ENCODE measurements around the gene MOK. TPM values are rescaled to one million over a fixed set of nuclear protein-coding genes. Genes with fewer than 3 reads are reported as not detected.
"Not testable (repeated sequence)": the region's sequence is repeated elsewhere in the genome, so short reads cannot be mapped to it uniquely, and the experiment has no call there.

MOK gene
- total RNA-seq, 1 donor from 2014 or later: 7.6 TPM

GRCh38 chr14:102333795-102334705 is 29.1 kb upstream of the MOK start:
- Mint-ChIP-seq H3K4me3 (no peak overlapping the region), H3K27me3 (no peaks in the 10 kb centered on the region), H3K4me1 (peaks cover 3% of the 10 kb centered on the region), H3K9me3 (no peaks in the 10 kb centered on the region), H3K27ac (no peak overlapping the region), H3K36me3 (ENCODE audit: low read depth) (peaks cover 28% of the 10 kb centered on the region)
- intact Hi-C loops (cut with micrococcal nuclease): no loop called here
- DNase-seq: no peak

- peaks cover 26% of the 10 kb centered on the region for H3K36me3 Mint-ChIP-seq (ENCODE audit: low read depth)
- no peak for DNase-seq
- no peaks in the 10 kb centered on the region for H3K27me3 Mint-ChIP-seq
- no peak overlapping the region for H3K4me3 Mint-ChIP-seq
- no peak overlapping the region for H3K27ac Mint-ChIP-seq
- peaks cover 3% of the 10 kb centered on the region for H3K4me1 Mint-ChIP-seq
- no peaks in the 10 kb centered on the region for H3K9me3 Mint-ChIP-seq
- intact Hi-C loops (cut with micrococcal nuclease): no loop called here
Measured at GRCh38 chr14:102333390-102333789, 28.4 kb upstream of the MOK start.

GRCh38 chr14:102330806-102331205 is 25.8 kb upstream of the MOK start:
- H3K9me3 Mint-ChIP-seq: no peaks in the 10 kb centered on the region
- peaks cover 3% of the 10 kb centered on the region for H3K4me1 Mint-ChIP-seq
- peaks cover 23% of the 10 kb centered on the region for H3K36me3 Mint-ChIP-seq (ENCODE audit: low read depth)
- DNase-seq: no peak
- H3K27ac Mint-ChIP-seq: no peak overlapping the region
- H3K4me3 Mint-ChIP-seq: no peak overlapping the region
- intact Hi-C loops (cut with micrococcal nuclease): no loop called here
- no peaks in the 10 kb centered on the region for H3K27me3 Mint-ChIP-seq

GRCh38 chr14:102329381-102329780 is 24.4 kb upstream of the MOK start:
- intact Hi-C loops (cut with micrococcal nuclease); H3K27me3 Mint-ChIP-seq; H3K27ac Mint-ChIP-seq: not testable (repeated sequence)

GRCh38 chr14:102326583-102326982 is 21.6 kb upstream of the MOK start:
- H3K27ac Mint-ChIP-seq: no peak overlapping the region

More at GRCh38 chr14:102329381-102329780, 24.4 kb upstream of the MOK start:
- H3K9me3 Mint-ChIP-seq, DNase-seq, H3K4me3 Mint-ChIP-seq, H3K4me1 Mint-ChIP-seq: not testable (repeated sequence)
- peaks cover 17% of the 10 kb centered on the region for H3K36me3 Mint-ChIP-seq (ENCODE audit: low read depth)

DNA sequence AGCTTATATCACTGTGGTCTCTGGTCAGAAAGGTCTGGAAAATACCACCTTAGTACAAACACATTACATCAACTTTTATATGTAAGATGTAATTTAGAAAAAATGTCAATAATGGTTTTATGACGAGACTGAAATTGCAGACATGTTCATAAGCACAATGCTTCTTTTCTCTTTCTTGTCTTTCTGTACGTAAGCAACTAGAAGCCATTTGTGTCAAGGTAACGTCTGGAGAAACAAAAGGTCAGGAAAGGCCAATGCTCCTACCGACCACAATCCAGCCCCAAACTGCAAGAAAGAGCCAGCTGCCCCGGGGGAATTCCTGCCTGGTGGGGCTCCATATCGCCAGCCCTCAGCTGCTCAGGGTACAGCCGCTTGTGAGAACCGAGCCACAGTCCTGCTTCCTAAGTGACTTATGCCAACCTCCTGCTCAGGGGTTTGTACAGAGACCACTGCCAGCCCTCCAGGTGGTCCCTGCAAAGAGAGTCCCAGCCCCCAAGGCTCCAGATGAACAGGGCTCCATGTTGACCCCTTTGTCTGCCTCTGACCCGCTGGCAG is 20.9 kb upstream of the MOK start:
- Mint-ChIP-seq H3K27ac (no peak overlapping the region), H3K27me3 (no peaks in the 10 kb centered on the region), H3K4me3 (no peak overlapping the region), H3K9me3 (no peaks in the 10 kb centered on the region), H3K4me1 (peaks cover 5% of the 10 kb centered on the region), H3K36me3 (ENCODE audit: low read depth) (peaks cover 11% of the 10 kb centered on the region)
- intact Hi-C loops (cut with micrococcal nuclease): no loop called here
- DNase-seq: no peak

More at GRCh38 chr14:102326583-102326982, 21.6 kb upstream of the MOK start:
- no peaks in the 10 kb centered on the region for H3K9me3 Mint-ChIP-seq
- H3K4me1 Mint-ChIP-seq: peaks cover 5% of the 10 kb centered on the region
- no peak for DNase-seq
- H3K4me3 Mint-ChIP-seq: no peak overlapping the region
- no peaks in the 10 kb centered on the region for H3K27me3 Mint-ChIP-seq
- intact Hi-C loops (cut with micrococcal nuclease): no loop called here
- H3K36me3 Mint-ChIP-seq (ENCODE audit: low read depth): peaks cover 11% of the 10 kb centered on the region

DNA sequence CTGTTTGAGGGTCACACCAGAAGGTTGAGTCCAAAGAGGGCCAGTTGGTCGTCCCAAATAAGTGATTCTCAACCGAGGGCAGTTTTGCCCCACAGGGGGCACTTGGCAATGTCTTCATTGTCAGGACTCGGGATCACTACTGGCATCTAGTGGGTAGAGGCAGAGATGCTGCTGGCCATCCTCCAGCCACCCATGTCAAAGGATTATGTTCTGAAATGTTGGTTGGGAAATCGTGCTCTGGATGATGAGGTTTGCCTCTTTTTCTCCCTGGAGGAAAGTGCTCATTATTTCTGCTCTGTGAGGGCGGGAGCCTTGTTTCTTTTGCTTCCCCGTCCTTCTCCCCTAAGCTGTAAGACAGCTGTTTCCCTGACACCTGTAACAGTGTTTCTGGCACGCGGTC is 18.1 kb upstream of the MOK start:
- H3K36me3 Mint-ChIP-seq (ENCODE audit: low read depth): peaks cover 9% of the 10 kb centered on the region
- H3K4me3 Mint-ChIP-seq: no peak overlapping the region
- intact Hi-C loops (cut with micrococcal nuclease): no loop called here
- H3K9me3 Mint-ChIP-seq: no peaks in the 10 kb centered on the region
- H3K27ac Mint-ChIP-seq: no peak overlapping the region
- peaks cover 20% of the 10 kb centered on the region for H3K4me1 Mint-ChIP-seq
- H3K27me3 Mint-ChIP-seq: no peaks in the 10 kb centered on the region
- peak; percentile 68 for DNase-seq

GRCh38 chr14:102321456-102322422 is 16.8 kb upstream of the MOK start:
- H3K27me3 Mint-ChIP-seq: no peaks in the 10 kb centered on the region
- no peak overlapping the region for H3K27ac Mint-ChIP-seq
- peaks cover 9% of the 10 kb centered on the region for H3K36me3 Mint-ChIP-seq (ENCODE audit: low read depth)
- peaks cover 31% of the 10 kb centered on the region for H3K4me1 Mint-ChIP-seq
- peak overlapping the region; percentile 19 for H3K4me3 Mint-ChIP-seq
- intact Hi-C loops (cut with micrococcal nuclease): no loop called here
- no peak for DNase-seq
- no peaks in the 10 kb centered on the region for H3K9me3 Mint-ChIP-seq

- Mint-ChIP-seq H3K27me3 (no peaks in the 10 kb centered on the region), H3K4me3 (peak overlapping the region; percentile 93), H3K4me1 (peaks cover 38% of the 10 kb centered on the region), H3K27ac (peak overlapping the region; percentile 88), H3K36me3 (ENCODE audit: low read depth) (peaks cover 4% of the 10 kb centered on the region), H3K9me3 (no peaks in the 10 kb centered on the region)
- DNase-seq: no peak
- intact Hi-C loops (cut with micrococcal nuclease): no loop called here
Measured at GRCh38 chr14:102320671-102321455, 15.9 kb upstream of the MOK start.

DNA sequence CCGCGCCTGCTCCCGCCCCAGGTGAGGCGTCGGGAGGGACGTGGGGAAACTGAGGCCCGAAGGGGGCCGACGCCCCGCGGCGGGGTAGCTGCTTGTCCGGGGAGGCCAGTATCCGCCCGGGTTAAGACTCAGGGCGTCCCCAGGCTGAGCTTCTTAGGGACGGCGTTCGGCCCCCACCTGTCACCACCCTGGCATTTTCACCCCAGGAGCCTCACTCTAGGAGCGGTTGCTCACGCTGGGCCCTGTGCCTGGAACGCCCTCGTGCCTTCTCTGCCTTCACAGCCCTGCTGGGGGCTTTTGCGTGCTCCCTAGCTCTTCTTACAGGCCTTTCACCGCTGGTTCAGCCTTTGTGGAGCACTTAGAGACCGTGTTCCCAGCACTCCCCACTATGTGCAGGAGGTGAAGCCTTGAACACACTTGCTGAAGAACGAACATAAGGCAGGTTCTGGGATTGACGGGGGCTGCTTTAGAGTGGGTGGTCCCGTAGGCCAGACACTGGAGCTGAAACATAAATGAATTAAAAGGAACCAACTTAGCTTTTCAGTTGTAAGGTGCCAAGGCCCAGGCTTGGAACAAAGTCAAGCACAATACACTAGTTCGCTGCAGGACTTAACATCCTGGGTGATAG is 15.2 kb upstream of the MOK start:
- intact Hi-C loops (cut with micrococcal nuclease): no loop called here

GRCh38 chr14:102319351-102320032 is 14.5 kb upstream of the MOK start, which contains the start of gene ZNF839:
TSS of gene ZNF839 (plus strand) at chr14:102319746. CDS start at chr14:102319766, 20 bp downstream.
- intact Hi-C loops (cut with micrococcal nuclease): loop anchor here (2.0 to 10.0 kb wide), 7 partner anchors 137 to 1015 kb away; partner anchors contain the start of genes EIF5, PPP2R5C and RCOR1
- Mint-ChIP-seq H3K9me3 (no peaks in the 10 kb centered on the region), H3K27me3 (peaks cover 1% of the 10 kb centered on the region), H3K4me1 (peaks cover 46% of the 10 kb centered on the region), H3K27ac (peak within 1 kb of the TSS; percentile 97), H3K4me3 (peak within 1 kb of the TSS; percentile 99), H3K36me3 (ENCODE audit: low read depth) (peaks cover 4% of the 10 kb centered on the region)
- peak; percentile 99 for DNase-seq

More for the DNA sequence above, 15.2 kb upstream of the MOK start:
- peaks cover 4% of the 10 kb centered on the region for H3K36me3 Mint-ChIP-seq (ENCODE audit: low read depth)
- no peaks in the 10 kb centered on the region for H3K27me3 Mint-ChIP-seq
- H3K9me3 Mint-ChIP-seq: no peaks in the 10 kb centered on the region
- DNase-seq: peak; percentile 80
- peak overlapping the region; percentile 93 for H3K4me3 Mint-ChIP-seq
- H3K4me1 Mint-ChIP-seq: peaks cover 40% of the 10 kb centered on the region
- peak overlapping the region; percentile 88 for H3K27ac Mint-ChIP-seq

DNA sequence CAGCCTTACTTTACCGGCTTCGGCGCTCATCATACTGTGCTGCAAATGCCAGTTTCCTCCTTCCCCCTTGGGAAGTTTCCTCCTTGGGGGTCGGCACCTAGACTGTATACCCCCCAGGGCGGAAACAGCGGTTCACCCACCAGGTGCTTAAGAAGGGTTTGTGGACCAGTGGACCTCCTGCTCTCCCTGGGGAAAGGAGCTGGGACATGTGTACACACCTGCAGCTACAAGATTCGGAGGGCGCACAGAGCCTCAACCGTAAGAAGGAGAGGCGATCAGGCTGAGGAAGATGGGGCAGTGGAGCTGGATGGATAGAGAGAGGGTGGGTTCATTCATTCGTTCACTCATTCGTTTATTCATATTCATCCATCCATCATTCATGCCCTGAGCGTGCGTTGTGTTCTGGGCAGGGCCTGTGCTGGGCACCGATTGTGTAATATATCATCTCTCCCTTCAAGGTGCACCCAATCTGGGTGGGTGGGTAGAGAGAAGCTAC is 13.9 kb upstream of the MOK start:
- Mint-ChIP-seq H3K4me1 (peaks cover 51% of the 10 kb centered on the region), H3K27me3 (peaks cover 2% of the 10 kb centered on the region), H3K4me3 (peak overlapping the region; percentile 99), H3K27ac (peak overlapping the region; percentile 97), H3K9me3 (no peaks in the 10 kb centered on the region), H3K36me3 (ENCODE audit: low read depth) (peaks cover 4% of the 10 kb centered on the region)
- intact Hi-C loops (cut with micrococcal nuclease): loop anchor here (2.0 to 10.0 kb wide), 7 partner anchors 137 to 1016 kb away; partner anchors contain the start of genes EIF5, PPP2R5C and RCOR1
- no peak for DNase-seq
